Body of pancreas (tissue), 4 donors: ENCODE data around the gene FHL5. TPM values are rescaled to one million over a fixed set of nuclear protein-coding genes. Genes with fewer than 3 reads are reported as not detected.

Experiments used
- ATAC-seq: fragments of 150-250 bp; one replicate; pipeline ENCODE4 v1.9.1; 2016
- DNase-seq, 4 donors: peaks; one replicate each; pipeline ENCODE4 v3.0.0-alpha.2; 2019
- H3K27ac ChIP-seq, 4 donors: fragments of 200-600 bp; sonication (generic); 1 replicate in 3 of 4; 2 replicates in 1 of 4; pipeline versions ENCODE4 v1.5.1 to v1.6.1; 2016 to 2019; ENCODE audit warnings: mild to moderate bottlenecking in 1 of 4, mixed read lengths in 1 of 4, moderate library complexity in 1 of 4
- H3K27me3 ChIP-seq, 2 donors: fragments of 200-600 bp; sonication (generic); one replicate each; pipeline ENCODE4 v1.6.0; 2016; ENCODE audit warnings: mild to moderate bottlenecking in 1 of 2
- H3K36me3 ChIP-seq, 2 donors: fragments of 200-600 bp; sonication (generic); replicated peaks in 1 of 2; 2 replicates each; pipeline ENCODE4 v1.5.1; 2016; ENCODE audit warnings: low read depth in 2 of 2; ENCODE audit not compliant: insufficient read depth in 1 of 2
- H3K4me1 ChIP-seq: fragments of 200-600 bp; sonication (generic); one replicate; pipeline ENCODE4 v1.6.0; 2016
- H3K4me3 ChIP-seq, 2 donors: fragments of 200-600 bp; sonication (generic); 1 replicate in 1 of 2; 2 replicates in 1 of 2; pipeline ENCODE4 v1.5.1; 2016 to 2019
- H3K9me3 ChIP-seq, 3 donors: fragments of 200-600 bp; sonication (generic); 1 replicate in 2 of 3; 2 replicates in 1 of 3; pipeline ENCODE4 v1.5.1; 2016
- CTCF ChIP-seq, 7 experiments: fragments of 450-650 bp in 4 of 7; fragments of 200-600 bp in 3 of 7; sonication (generic) in 3 of 7; IDR thresholded peaks; one replicate each; pipeline ENCODE4 v1.5.1; 2016 to 2019; ENCODE audit warnings: antibody characterized with exemption in 7 of 7
- POLR2A ChIP-seq, 3 donors: fragments of 450-650 bp; IDR thresholded peaks; one replicate each; pipeline ENCODE4 v1.6.1; 2016; ENCODE audit warnings: antibody characterized with exemption in 3 of 3, mild to moderate bottlenecking in 2 of 3
- whole genome bisulfite sequencing, 2 donors: methylation state at CpG; one replicate each; pipeline ENCODE4 v1.1.5; 2017; 5-methylcytosine and 5-hydroxymethylcytosine counted together
- intact Hi-C: fragments of 100-400 bp; cut with DNase I; formaldehyde crosslinking; loops from one replicate; pipeline ENCODE4 v1.15.1; 2023
- total RNA-seq, 2 donors: library from RNA; depleted of rRNA; stranded (reverse); fragments of >200 nt; gene quantifications; one replicate each; pipeline ENCODE4 v1.1.0, GENCODE V29; 2016

FHL5 gene
- total RNA-seq, 2 donors from 2014 or later: 4.9 to 9.6 TPM

DNA sequence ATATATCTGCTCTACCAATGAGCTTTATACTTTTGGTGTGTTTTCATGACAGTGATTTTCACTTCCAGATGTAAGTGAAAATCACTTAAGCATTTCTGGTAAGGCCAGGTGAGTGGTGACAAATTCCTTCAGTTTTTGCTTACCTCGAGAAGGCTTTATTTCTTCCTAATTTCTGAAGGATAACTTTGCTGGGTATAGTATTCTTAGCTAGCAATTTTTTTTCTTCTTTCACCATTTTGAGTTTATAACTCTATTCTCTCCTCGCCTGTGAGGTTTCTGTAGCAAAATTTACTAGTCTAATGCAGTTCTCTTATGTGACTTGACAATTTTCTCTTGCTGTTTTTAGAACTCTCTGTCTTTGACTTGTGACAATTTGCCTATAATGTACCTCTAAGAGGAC is 7.1 kb downstream of the FHL5 start:
- ATAC-seq: no peak
- Histone ChIP-seq H3K27me3 (no peaks in the 10 kb centered on the region), H3K27ac (no peak overlapping the region), H3K36me3 (no peaks in the 10 kb centered on the region), H3K9me3 (peaks cover 0 to 16% (median 0%) of the 10 kb centered on the region in 3 donors), H3K4me3 (no peak overlapping the region), H3K4me1 (no peaks in the 10 kb centered on the region)
- no peak for TF ChIP-seq CTCF (IDR thresholded peaks at IDR 0.05)
- no peak for TF ChIP-seq POLR2A (IDR thresholded peaks at IDR 0.05)
- no peak for DNase-seq
- WGBS, 2 donors: 53 to 66% methylated on average over 2 of the region's 2 CpGs
- intact Hi-C loops: no loop called here

GRCh38 chr6:96571551-96571950 is 8.6 kb downstream of the FHL5 start:
- no peak for ATAC-seq

DNA sequence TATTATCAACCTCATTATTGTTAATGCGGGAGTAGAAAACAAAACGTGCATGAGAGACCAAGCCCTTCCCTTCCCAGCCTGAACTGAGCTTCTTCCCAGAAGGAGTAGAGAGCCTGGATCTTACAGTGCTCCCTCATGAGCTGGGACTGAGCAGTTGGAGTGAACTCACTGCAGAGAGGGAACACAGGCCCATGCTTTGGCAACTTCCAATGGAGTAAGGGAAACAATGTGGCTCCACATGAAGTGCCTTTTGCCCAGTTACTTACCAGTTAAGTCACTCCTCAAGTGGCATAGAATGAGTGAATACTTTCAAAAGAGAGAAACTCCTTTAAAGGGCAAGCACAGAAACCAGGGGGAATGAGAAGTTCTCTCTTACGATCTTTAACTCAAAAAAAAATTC is 12.4 kb downstream of the FHL5 start:
- DNase-seq (no peak), ATAC-seq (no peak)
- Histone ChIP-seq H3K9me3 (peaks cover 0 to 9% (median 0%) of the 10 kb centered on the region in 3 donors), H3K36me3 (no peaks in the 10 kb centered on the region), H3K27ac (no peak overlapping the region), H3K4me3 (no peak overlapping the region), H3K27me3 (no peaks in the 10 kb centered on the region), H3K4me1 (no peaks in the 10 kb centered on the region)
- TF ChIP-seq POLR2A (IDR thresholded peaks at IDR 0.05) (no peak), CTCF (IDR thresholded peaks at IDR 0.05) (no peak)
- intact Hi-C loops: no loop called here
- 59 to 66% methylated on average over 3 of the region's 3 CpGs for WGBS, 2 donors

More at GRCh38 chr6:96571551-96571950, 8.6 kb downstream of the FHL5 start:
- no peak overlapping the region for H3K27ac ChIP-seq
- DNase-seq: no peak
- intact Hi-C loops: no loop called here
- H3K4me3 ChIP-seq: no peak overlapping the region
- H3K4me1 ChIP-seq: no peaks in the 10 kb centered on the region
- H3K27me3 ChIP-seq: no peaks in the 10 kb centered on the region
- peaks cover 0 to 16% (median 0%) of the 10 kb centered on the region in 3 donors for H3K9me3 ChIP-seq
- no peaks in the 10 kb centered on the region for H3K36me3 ChIP-seq
- TF ChIP-seq CTCF (IDR thresholded peaks at IDR 0.05) (no peak), POLR2A (IDR thresholded peaks at IDR 0.05) (no peak)

- WGBS, 2 donors: 37 to 46% methylated on average over 4 of the region's 4 CpGs
- H3K4me3 ChIP-seq: no peak overlapping the region
Measured at GRCh38 chr6:96576221-96576620, 13.3 kb downstream of the FHL5 start.

More at GRCh38 chr6:96576221-96576620, 13.3 kb downstream of the FHL5 start:
- Histone ChIP-seq H3K27ac (no peak overlapping the region), H3K36me3 (no peaks in the 10 kb centered on the region), H3K27me3 (no peaks in the 10 kb centered on the region), H3K9me3 (peaks cover 0 to 4% (median 0%) of the 10 kb centered on the region in 3 donors), H3K4me1 (no peaks in the 10 kb centered on the region)
- intact Hi-C loops: no loop called here
- TF ChIP-seq CTCF (IDR thresholded peaks at IDR 0.05): no peak
- TF ChIP-seq POLR2A (IDR thresholded peaks at IDR 0.05): no peak
- no peak for ATAC-seq
- DNase-seq: no peak
